SIG-M5 treated with dmso at 0.1 percent for 504 hours (cell line): Measurements from ENCODE around the gene TOPORS.
A peak's percentile ranks its signal among the peaks of the same experiment; 100 is the strongest.
"Not testable (repeated sequence)": the region's sequence is repeated elsewhere in the genome, so short reads cannot be mapped to it uniquely, and the experiment has no call there.

Experiments used
- DNase-seq: peaks from one replicate; lab custom pipeline; 2025; ENCODE audit not compliant: unreplicated experiment; lab: John Stamatoyannopoulos, UW

Gene TOPORS

DNA sequence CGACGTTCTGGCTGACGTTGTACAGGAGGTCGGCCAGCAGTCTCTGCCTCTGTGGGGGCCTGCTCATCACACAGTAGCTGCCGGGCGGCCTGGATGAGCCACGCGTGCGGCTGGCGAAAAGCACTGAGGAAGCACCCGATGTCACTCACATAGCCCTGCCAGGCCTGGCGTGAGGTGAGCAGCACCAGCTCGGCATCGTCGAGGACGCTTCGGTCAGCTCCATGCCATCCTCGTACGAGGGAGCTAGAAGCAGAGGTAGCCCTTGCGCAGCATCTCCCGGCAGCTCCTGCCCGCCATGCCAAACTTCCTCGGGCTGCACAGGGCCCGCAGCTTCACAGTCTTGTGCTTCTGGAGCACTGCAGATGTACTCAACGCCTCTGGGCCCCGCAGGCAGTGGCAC lies 14.4 kb upstream of the TOPORS start:
- DNase-seq = no peak

GRCh38 chr9:32565967-32566366 lies 13.6 kb upstream of the TOPORS start:
- DNase-seq = no peak

GRCh38 chr9:32558408-32558934 lies 6.1 kb upstream of the TOPORS start:
- DNase-seq = no peak

GRCh38 chr9:32554591-32554990 lies 2.2 kb upstream of the TOPORS start:
- DNase-seq = no peak

- DNase-seq = peak; percentile 8
Observed at GRCh38 chr9:32554107-32554506, 1.7 kb upstream of the TOPORS start.

GRCh38 chr9:32551276-32552051 lies 922 bp downstream of the TOPORS start:
- peak; percentile 49 for DNase-seq

DNA sequence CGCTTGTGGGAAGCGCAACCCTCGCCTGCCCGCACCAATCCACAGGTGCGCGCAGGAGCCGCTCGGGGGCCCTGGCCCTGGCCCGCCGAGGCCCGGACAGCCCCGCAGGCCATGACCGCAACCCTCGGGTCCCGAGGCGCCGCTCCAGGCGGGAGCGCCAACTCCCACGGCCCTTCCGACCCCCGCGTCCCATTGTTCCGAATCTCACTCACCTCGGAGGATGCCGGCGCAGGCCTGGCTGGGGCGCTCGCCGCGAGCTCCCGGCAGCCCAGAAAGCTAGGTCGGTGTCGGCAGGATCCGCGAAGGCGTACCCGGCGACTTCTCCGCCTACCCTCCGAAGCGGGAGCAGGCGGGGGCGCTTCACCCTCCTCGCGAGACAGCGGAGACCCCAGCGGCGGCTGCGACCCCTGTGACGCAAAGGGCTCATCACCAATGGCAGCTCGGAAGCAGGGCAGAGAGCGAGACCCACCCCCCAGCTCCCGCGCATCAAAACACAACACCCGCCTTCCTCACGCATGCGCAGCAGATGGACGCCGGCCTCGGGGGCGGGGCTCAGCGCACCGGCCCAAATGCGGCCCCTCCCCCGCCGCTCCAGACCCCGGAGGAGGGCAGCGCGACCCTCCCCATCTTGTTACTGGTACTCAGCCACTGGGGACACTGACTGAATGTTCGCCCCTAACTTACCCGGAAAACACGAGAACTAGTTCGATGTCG lies 1.7 kb downstream of the TOPORS start:
- peak; percentile 83 for DNase-seq

- peak; percentile 6 for DNase-seq
Observed at GRCh38 chr9:32550150-32550561, 2.2 kb downstream of the TOPORS start.

GRCh38 chr9:32548213-32548612 lies 4.2 kb downstream of the TOPORS start:
- not testable (repeated sequence) for DNase-seq

DNA sequence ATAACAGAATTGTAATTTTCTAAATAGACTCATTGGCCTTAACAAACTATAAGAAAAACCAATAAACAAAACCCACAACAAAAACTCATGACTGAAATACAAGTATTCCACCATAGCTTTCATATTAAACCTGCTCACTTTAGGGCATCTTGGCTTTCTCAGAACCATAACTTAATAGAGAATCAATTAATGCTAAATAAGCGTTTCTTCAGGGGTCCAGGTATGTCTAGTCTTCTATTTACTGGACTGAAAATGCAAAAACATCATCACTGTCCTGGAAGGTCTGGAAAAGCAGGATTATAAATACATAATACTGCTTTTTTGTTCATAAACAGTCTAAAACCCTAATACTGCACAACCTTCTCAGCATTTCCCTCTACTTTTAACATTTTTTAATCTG lies 6.5 kb downstream of the TOPORS start:
- no peak for DNase-seq

DNA sequence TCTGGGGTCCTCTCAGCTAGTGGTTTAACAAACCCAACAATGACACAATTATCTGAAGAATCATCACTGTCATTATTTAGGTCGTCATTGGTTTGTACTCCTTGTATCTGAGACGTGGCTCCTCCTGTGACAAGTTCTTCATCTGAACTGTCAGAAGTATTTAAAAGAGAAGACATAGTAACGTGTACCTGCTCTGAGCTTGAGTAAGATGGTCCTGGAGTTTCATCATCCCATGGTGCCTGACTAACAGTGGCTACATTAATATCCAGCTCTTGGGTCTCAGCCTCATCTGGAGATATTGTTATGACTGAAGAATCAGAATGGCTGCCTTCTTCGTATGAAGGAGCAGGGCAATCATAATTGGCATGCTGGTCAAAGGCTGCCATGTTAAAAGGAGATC lies 9.3 kb downstream of the TOPORS start:
- DNase-seq = no peak

DNA sequence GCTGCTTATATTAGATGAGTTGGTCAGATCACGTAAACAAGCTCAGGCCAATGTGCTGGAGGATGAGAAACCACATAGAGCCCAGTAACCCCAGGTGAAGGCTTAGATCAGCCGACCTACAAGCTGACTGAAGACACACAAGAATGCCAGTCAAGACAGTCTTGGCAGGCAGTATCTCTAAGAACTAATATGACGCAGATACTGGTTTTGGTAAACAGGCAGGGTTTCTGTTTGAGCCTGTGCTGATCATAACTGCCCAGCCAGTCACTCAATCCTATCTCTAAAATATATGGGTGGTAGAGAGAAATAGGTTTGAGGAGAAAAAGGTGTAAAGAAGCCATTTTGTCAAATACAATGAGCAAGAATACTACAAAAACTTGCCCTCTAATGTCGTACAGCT lies 18.6 kb downstream of the TOPORS start:
- no peak for DNase-seq

- no peak for DNase-seq
Observed at GRCh38 chr9:32533336-32533735, 19.1 kb downstream of the TOPORS start.

- no peak for DNase-seq
Observed at GRCh38 chr9:32526707-32527048, 25.7 kb downstream of the TOPORS start.

- peak; percentile 76 for DNase-seq
Observed at GRCh38 chr9:32526041-32526706, 26.2 kb downstream of the TOPORS start, which contains the start of gene RIGI. Gene RIGI, minus strand, starts transcription at chr9:32526196. Its CDS starts 30 bp downstream, at chr9:32526166.

DNA sequence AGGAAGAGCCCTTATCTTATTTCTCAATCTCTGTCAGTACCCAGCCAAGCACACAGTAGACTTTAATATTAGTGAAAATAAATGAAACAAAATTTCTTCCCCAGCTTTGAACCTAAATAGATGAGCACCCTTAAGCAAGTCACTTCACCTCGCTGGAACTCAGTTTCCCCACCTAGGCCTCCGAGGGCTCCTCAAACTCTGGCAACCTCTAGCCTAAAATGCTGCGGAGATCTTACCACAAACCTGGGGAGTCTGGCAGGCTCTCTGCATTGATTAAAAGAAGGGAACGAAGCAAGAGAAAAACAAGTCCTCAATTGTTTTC lies 26.7 kb downstream of the TOPORS start:
- no peak for DNase-seq

GRCh38 chr9:32524892-32525708 lies 27.3 kb downstream of the TOPORS start:
- DNase-seq = peak; percentile 26

DNA sequence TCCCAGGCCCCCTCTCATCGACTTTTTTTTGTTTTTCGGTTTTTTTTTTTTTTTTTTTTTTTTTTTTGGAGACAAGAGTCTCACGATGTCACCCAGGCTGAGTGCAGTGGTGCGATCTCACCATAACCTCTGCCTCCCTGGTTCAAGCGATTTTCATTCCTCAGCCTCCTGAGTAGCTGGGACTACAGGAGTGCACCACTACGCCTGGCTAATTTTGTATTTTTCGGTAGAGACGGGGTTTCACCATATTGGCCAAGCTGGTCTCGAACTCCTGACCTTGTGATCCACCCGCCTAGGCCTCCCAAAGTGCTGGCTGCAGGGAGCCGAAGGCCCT lies 27.9 kb downstream of the TOPORS start:
- DNase-seq = not testable (repeated sequence)

- no peak for DNase-seq
Observed at GRCh38 chr9:32523910-32524309, 28.5 kb downstream of the TOPORS start.

- no peak for DNase-seq
Observed at GRCh38 chr9:32518276-32518675, 34.1 kb downstream of the TOPORS start.

DNA sequence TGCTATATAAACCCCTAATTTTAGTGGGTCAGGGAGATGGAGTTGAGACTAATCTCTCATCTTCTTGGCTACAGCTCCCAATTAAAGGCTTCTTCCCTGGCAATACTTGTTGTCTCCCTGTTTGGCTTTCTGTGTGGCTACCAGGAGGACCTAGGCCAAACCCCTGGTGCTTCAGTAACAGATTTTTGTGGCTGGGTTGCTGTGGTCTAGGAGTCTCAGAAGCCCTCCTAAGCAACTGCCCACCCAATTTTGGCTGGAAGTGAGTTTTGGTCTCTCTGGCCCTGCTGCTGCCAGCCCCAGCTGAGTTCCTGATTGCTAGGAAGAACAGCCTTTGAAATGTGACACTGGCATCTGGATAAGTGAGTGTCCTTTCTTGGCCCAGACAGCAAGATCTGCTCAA lies 36.1 kb downstream of the TOPORS start:
- no peak for DNase-seq
